H1 (cell line): Measurements from ENCODE around the gene COL25A1. TPM values are rescaled to one million over a fixed set of nuclear protein-coding genes. Genes with fewer than 3 reads are reported as not detected.

Source experiments
- CTCF ChIA-PET: fragments of 300-600 bp; sonication (Branson Sonifier 250); formaldehyde crosslinking; loops from one replicate; lab custom pipeline; 2021; ENCODE audit not compliant: partially characterized antibody; lab: Charles Lee
- POLR2A ChIA-PET: fragments of 300-600 bp; sonication (Branson Sonifier 250); formaldehyde crosslinking; loops from one replicate; lab custom pipeline; 2021; ENCODE audit warnings: inconsistent platforms; ENCODE audit not compliant: partially characterized antibody; lab: Charles Lee
- DNase-seq, 2 experiments: peaks; one replicate each; pipeline versions ENCODE4 v3.0.0 to v3.0.0-alpha.2; 2010 to 2022; ENCODE audit warnings: low spot score in 2 of 2, low read depth in 1 of 2, mixed read lengths in 1 of 2
- FAIRE-seq: peaks from 2 replicates; lab custom pipeline; 2011; peaks lifted over from hg19 to GRCh38; lab: Jason Lieb, UNC
- H2AFZ ChIP-seq: 2 replicates; pipeline ENCODE4 v1.8.1; 2012; ENCODE audit warnings: low read length, inconsistent platforms
- H2AK5ac ChIP-seq: 2 replicates; pipeline ENCODE4 v1.6.1; 2013; ENCODE audit warnings: low read depth, low read length
- H2BK120ac ChIP-seq: replicated peaks from 2 replicates; pipeline ENCODE3; 2013; ENCODE audit warnings: low read depth, low read length, inconsistent platforms
- H2BK12ac ChIP-seq: 2 replicates; pipeline ENCODE4 v1.6.1; 2013; ENCODE audit warnings: low read depth, low read length
- H2BK15ac ChIP-seq: 2 replicates; pipeline ENCODE4 v1.6.1; 2013; ENCODE audit warnings: low read length
- H2BK20ac ChIP-seq: 2 replicates; pipeline ENCODE4 v1.6.1; 2013; ENCODE audit warnings: low read length
- H2BK5ac ChIP-seq: 2 replicates; pipeline ENCODE4 v1.6.1; 2013; ENCODE audit warnings: low read depth, low read length
- H3K14ac ChIP-seq: 2 replicates; pipeline ENCODE4 v1.6.1; 2013; ENCODE audit warnings: inconsistent platforms; ENCODE audit not compliant: insufficient read length
- H3K18ac ChIP-seq: 2 replicates; pipeline ENCODE4 v1.6.1; 2013; ENCODE audit warnings: low read length; ENCODE audit errors: extremely low read depth
- H3K23ac ChIP-seq: 2 replicates; pipeline ENCODE4 v1.6.1; 2013; ENCODE audit warnings: inconsistent platforms; ENCODE audit not compliant: insufficient read length
- H3K23me2 ChIP-seq: 2 replicates; pipeline ENCODE4 v1.6.1; 2013; ENCODE audit warnings: low read depth, low read length
- H3K27ac ChIP-seq: 2 replicates; pipeline ENCODE4 v1.6.1; 2011; ENCODE audit warnings: low read depth, low read length, inconsistent platforms
- H3K27me3 ChIP-seq, 4 experiments: replicated peaks in 1 of 4; 1 replicate in 1 of 4; 2 replicates in 3 of 4; pipeline versions ENCODE4 v1.6.1 to v1.8.1; 2011 to 2013; ENCODE audit warnings: low read length in 3 of 4, mild to moderate bottlenecking in 3 of 4, inconsistent platforms in 2 of 4, mixed read lengths in 2 of 4, moderate library complexity in 1 of 4; ENCODE audit not compliant: control insufficient read depth in 3 of 4, insufficient read depth in 3 of 4; ENCODE audit errors: extremely low read depth in 1 of 4
- H3K36me3 ChIP-seq, 4 experiments: 2 replicates each; pipeline versions ENCODE4 v1.6.1 to v1.8.1; 2011 to 2013; ENCODE audit warnings: mild to moderate bottlenecking in 4 of 4, low read length in 3 of 4, moderate library complexity in 2 of 4, control low read depth in 1 of 4, inconsistent platforms in 1 of 4; ENCODE audit not compliant: insufficient read depth in 4 of 4, control insufficient read depth in 2 of 4
- H3K4ac ChIP-seq: replicated peaks from 2 replicates; pipeline ENCODE3; 2013; ENCODE audit warnings: low read length, low read depth, mixed read lengths, inconsistent platforms; ENCODE audit not compliant: insufficient read length
- H3K4me1 ChIP-seq, 4 experiments: replicated peaks in 1 of 4; 1 replicate in 1 of 4; 2 replicates in 3 of 4; pipeline versions ENCODE4 v1.6.1 to v1.8.1; 2011 to 2013; ENCODE audit warnings: low read length in 3 of 4, inconsistent platforms in 2 of 4, mixed read lengths in 1 of 4; ENCODE audit not compliant: insufficient read depth in 4 of 4, control insufficient read depth in 3 of 4
- H3K4me2 ChIP-seq, 2 experiments: 2 replicates each; pipeline versions ENCODE4 v1.6.1 to v1.8.1; 2011 to 2013; ENCODE audit warnings: low read depth in 2 of 2, low read length in 2 of 2, control low read depth in 1 of 2, inconsistent platforms in 1 of 2, mild to moderate bottlenecking in 1 of 2; ENCODE audit not compliant: insufficient read depth in 1 of 2
- H3K4me3 ChIP-seq, 4 experiments: fragments of 200-600, 300-600 bp in 1 of 4; sonication (generic), shearing (Covaris generic), sonication (Bioruptor Twin) in 1 of 4; 2 replicates each; pipeline versions ENCODE4 v1.5.1 to v1.8.1; 2011 to 2016; ENCODE audit warnings: low read length in 4 of 4, low read depth in 3 of 4, control low read depth in 2 of 4, inconsistent platforms in 2 of 4, mild to moderate bottlenecking in 2 of 4, mixed read lengths in 1 of 4, moderate library complexity in 1 of 4; ENCODE audit not compliant: insufficient read depth in 2 of 4; ENCODE audit errors: extremely low read depth in 1 of 4
- H3K56ac ChIP-seq: replicated peaks from 2 replicates; pipeline ENCODE3; 2013; ENCODE audit warnings: low read depth, mild to moderate bottlenecking, mixed read lengths, low read length, inconsistent platforms; ENCODE audit not compliant: insufficient read length
- H3K79me1 ChIP-seq: 2 replicates; pipeline ENCODE4 v1.6.1; 2013; ENCODE audit warnings: low read depth, low read length, control low read depth
- H3K79me2 ChIP-seq, 2 experiments: 2 replicates each; pipeline versions ENCODE4 v1.6.1 to v1.8.1; 2012 to 2013; ENCODE audit warnings: low read length in 2 of 2, mild to moderate bottlenecking in 2 of 2, inconsistent platforms in 1 of 2; ENCODE audit not compliant: insufficient read depth in 2 of 2, control insufficient read depth in 1 of 2
- H3K9ac ChIP-seq, 4 experiments: replicated peaks in 1 of 4; 1 replicate in 1 of 4; 2 replicates in 3 of 4; pipeline versions ENCODE4 v1.6.1 to v1.8.1; 2011 to 2013; ENCODE audit warnings: low read depth in 3 of 4, low read length in 3 of 4, control low read depth in 2 of 4, mild to moderate bottlenecking in 2 of 4, moderate library complexity in 2 of 4, inconsistent platforms in 1 of 4; ENCODE audit errors: extremely low read depth in 1 of 4
- H3K9me3 ChIP-seq, 2 experiments: 2 replicates each; pipeline versions ENCODE4 v1.6.1 to v1.8.1; 2012 to 2013; ENCODE audit warnings: mild to moderate bottlenecking in 2 of 2, moderate library complexity in 2 of 2, control low read depth in 1 of 2, inconsistent platforms in 1 of 2, low read depth in 1 of 2, low read length in 1 of 2, mixed read lengths in 1 of 2; ENCODE audit not compliant: insufficient read depth in 2 of 2
- H4K20me1 ChIP-seq, 2 experiments: replicated peaks in 1 of 2; 2 replicates each; pipeline versions ENCODE3 to v1.8.1; 2011 to 2013; ENCODE audit warnings: inconsistent platforms in 2 of 2, low read length in 2 of 2, mild to moderate bottlenecking in 1 of 2; ENCODE audit not compliant: insufficient read depth in 2 of 2, control insufficient read depth in 1 of 2
- H4K5ac ChIP-seq: 2 replicates; pipeline ENCODE4 v1.6.1; 2013; ENCODE audit warnings: low read length, low read depth, mixed read lengths, inconsistent platforms; ENCODE audit not compliant: insufficient read length
- H4K8ac ChIP-seq: 2 replicates; pipeline ENCODE4 v1.8.0; 2013; ENCODE audit warnings: mild to moderate bottlenecking, moderate library complexity, low read length, inconsistent platforms; ENCODE audit not compliant: insufficient read depth; ENCODE audit errors: extremely low read depth
- H4K91ac ChIP-seq: replicated peaks from 2 replicates; pipeline ENCODE3; 2013; ENCODE audit warnings: low read length, mixed read lengths, inconsistent platforms; ENCODE audit not compliant: insufficient read length
- ASH2L ChIP-seq: fragments of 200-600, 300-600 bp; sonication (generic); IDR thresholded peaks from one replicate; pipeline ENCODE4 v1.7.1; 2017; ENCODE audit warnings: low read length
- CBX5 ChIP-seq: fragments of 300-800, 300-1000 bp; sonication (generic); IDR thresholded peaks from 2 replicates; pipeline ENCODE4 v1.7.1; 2016; ENCODE audit warnings: antibody characterized with exemption, low read length, low read depth
- E2F6 ChIP-seq: IDR thresholded peaks from 2 replicates; pipeline ENCODE4 v1.6.1; 2012; ENCODE audit warnings: inconsistent platforms
- FOSL1 ChIP-seq: IDR thresholded peaks from 2 replicates; pipeline ENCODE4 v1.6.1; 2011; ENCODE audit warnings: mild to moderate bottlenecking, low read depth, low read length, moderate library complexity; ENCODE audit not compliant: insufficient read depth
- HDAC2 ChIP-seq, 2 experiments: fragments of 300-600 bp in 1 of 2; sonication (generic) in 1 of 2; IDR thresholded peaks; 2 replicates each; pipeline ENCODE4 v1.6.1; 2011 to 2012; ENCODE audit warnings: low read depth in 2 of 2, low read length in 2 of 2, mild to moderate bottlenecking in 2 of 2, moderate library complexity in 2 of 2, borderline replicate concordance in 1 of 2, inconsistent platforms in 1 of 2
- KDM5A ChIP-seq: fragments of 200-600 bp; IDR thresholded peaks from 2 replicates; pipeline ENCODE4 v1.7.1; 2012; ENCODE audit warnings: mild to moderate bottlenecking, low read length, inconsistent platforms, mixed read lengths
- POLR2AphosphoS5 ChIP-seq: IDR thresholded peaks from 2 replicates; pipeline ENCODE4 v1.6.1; 2011; ENCODE audit warnings: low read depth, low read length
- RXRA ChIP-seq: IDR thresholded peaks from 2 replicates; pipeline ENCODE4 v1.6.1; 2011; ENCODE audit warnings: low read depth, mild to moderate bottlenecking, low read length, moderate library complexity; ENCODE audit not compliant: insufficient read depth
- SIX5 ChIP-seq: IDR thresholded peaks from 2 replicates; pipeline ENCODE4 v1.6.1; 2011; ENCODE audit warnings: mild to moderate bottlenecking, low read depth, low read length
- TAF7 ChIP-seq: optimal IDR thresholded peaks from 2 replicates; pipeline ENCODE3; 2011; ENCODE audit warnings: low read depth, mild to moderate bottlenecking, inconsistent platforms, low read length, moderate library complexity, borderline replicate concordance
- polyA plus RNA-seq, 7 experiments: library from polyadenylated mRNA; depleted of rRNA in 3 of 7; stranded (reverse) in 5 of 7; unstranded in 2 of 7; fragments of >200 nt in 5 of 7; fragments of 200-250 nt in 2 of 7; gene quantifications; 1 replicate in 5 of 7; 2 replicates in 1 of 7; 4 replicates in 1 of 7; pipeline versions ENCODE4 v1.2.1 to v1.2.3, GENCODE V29; 2011 to 2013; ENCODE audit warnings: missing spikeins in 2 of 7, mixed read lengths in 2 of 7
- total RNA-seq: library from RNA; stranded (reverse); fragmentation: NEBNext Ultra II Directional; extraction: Animal tissue kit (Norgen Biotek cat#: 25700); gene quantifications from 2 replicates; pipeline ENCODE4 v1.2.1, GENCODE V29; 2021

The COL25A1 gene
- total and polyA plus RNA-seq, 2 of the 8 experiments (the other 6 are each of a cell fraction or from before 2014, with no cell fraction given), result 1.1 to 8.3 TPM

GRCh38 chr4:108867476-108867875 is 435.0 kb downstream of the COL25A1 start:
- Histone ChIP-seq H3K18ac (no peak overlapping the region), H4K91ac (no peak overlapping the region), H3K36me3 (no peaks in the 10 kb centered on the region), H3K4ac (no peak overlapping the region), H3K4me2 (no peak overlapping the region), H3K9me3 (no peaks in the 10 kb centered on the region), H3K79me1 (no peaks in the 10 kb centered on the region), H2BK15ac (no peak overlapping the region), H4K5ac (no peak overlapping the region), H3K14ac (no peak overlapping the region), H3K56ac (no peak overlapping the region), H2BK120ac (no peak overlapping the region), H3K4me1 (no peaks in the 10 kb centered on the region), H3K4me3 (no peak overlapping the region), H2AK5ac (no peak overlapping the region), H3K9ac (no peak overlapping the region), H4K8ac (no peak overlapping the region), H3K27ac (no peak overlapping the region), H2BK5ac (no peak overlapping the region), H3K23ac (no peak overlapping the region), H2BK12ac (no peak overlapping the region), H2AFZ (no peak overlapping the region), H2BK20ac (no peak overlapping the region), H4K20me1 (peaks cover 0 to 1% of the 10 kb centered on the region in 2 experiments), H3K23me2 (no peaks in the 10 kb centered on the region; the same call in 1 of the 2 replicates), H3K27me3 (no peaks in the 10 kb centered on the region), H3K79me2 (no peaks in the 10 kb centered on the region)
- CTCF ChIA-PET, result no interaction called here
- FAIRE-seq (no peak), DNase-seq (no peak)
- TF ChIP-seq POLR2AphosphoS5 (no peak), RXRA (no peak), ASH2L (no peak), E2F6 (no peak), KDM5A (no peak), FOSL1 (no peak), TAF7 (no peak), CBX5 (no peak), SIX5 (no peak), HDAC2 (IDR thresholded peaks at IDR 0.05; ENCODE audit: borderline replicate concordance in 1 of 2, low read depth in 2 of 2, low read length in 2 of 2) (no peak)
- POLR2A ChIA-PET, result no interaction called here
